RWPE1 (cell line): ENCODE measurements around the gene MORN4.

Experiments used
- CTCF ChIA-PET: fragments of 350-600 bp; sonication (Branson Sonifier 250); formaldehyde crosslinking; extraction: SDS; loops from one replicate; lab custom pipeline; 2021; lab: Yijun Ruan, JAX
- POLR2A ChIA-PET: fragments of 400-600 bp; formaldehyde crosslinking; extraction: SDS; loops from one replicate; lab custom pipeline; 2020; ENCODE audit warnings: antibody characterized with exemption; ENCODE audit not compliant: low non-redundant PET; lab: Yijun Ruan, JAX
- DNase-seq: peaks from one replicate; pipeline ENCODE4 v3.0.0; 2012; ENCODE audit warnings: low spot score
- H3K27ac ChIP-seq: fragments of 450-650 bp; 2 replicates; pipeline ENCODE4 v1.5.1; 2017
- TF ChIP-seq, protein P1 (sequence below): fragments of 450-650 bp; conservative IDR thresholded peaks from 2 replicates; pipeline ENCODE4 v1.5.1; 2017; ENCODE audit warnings: low read depth, mild to moderate bottlenecking

Gene MORN4

DNA sequence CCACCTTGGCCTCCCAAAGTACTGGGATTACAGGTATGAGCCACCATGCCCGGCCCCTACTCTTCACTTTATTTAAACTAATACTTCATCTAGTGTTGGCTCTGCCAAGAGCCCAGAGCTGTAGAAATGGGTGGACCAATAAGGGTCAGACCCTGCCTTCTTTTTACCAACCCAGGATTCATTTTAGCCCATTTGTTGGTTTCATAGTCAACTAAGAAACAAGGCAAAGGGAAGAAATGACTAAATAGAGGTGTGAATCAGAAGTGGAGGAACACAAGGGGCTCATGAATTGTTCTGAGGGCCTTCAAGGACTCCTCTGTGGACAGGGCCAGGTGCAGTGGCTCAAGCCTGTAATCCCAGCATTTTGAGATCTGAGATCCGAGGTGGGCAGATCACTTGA is 59.6 kb downstream of the MORN4 start:
- TF ChIP-seq, protein P1, sequence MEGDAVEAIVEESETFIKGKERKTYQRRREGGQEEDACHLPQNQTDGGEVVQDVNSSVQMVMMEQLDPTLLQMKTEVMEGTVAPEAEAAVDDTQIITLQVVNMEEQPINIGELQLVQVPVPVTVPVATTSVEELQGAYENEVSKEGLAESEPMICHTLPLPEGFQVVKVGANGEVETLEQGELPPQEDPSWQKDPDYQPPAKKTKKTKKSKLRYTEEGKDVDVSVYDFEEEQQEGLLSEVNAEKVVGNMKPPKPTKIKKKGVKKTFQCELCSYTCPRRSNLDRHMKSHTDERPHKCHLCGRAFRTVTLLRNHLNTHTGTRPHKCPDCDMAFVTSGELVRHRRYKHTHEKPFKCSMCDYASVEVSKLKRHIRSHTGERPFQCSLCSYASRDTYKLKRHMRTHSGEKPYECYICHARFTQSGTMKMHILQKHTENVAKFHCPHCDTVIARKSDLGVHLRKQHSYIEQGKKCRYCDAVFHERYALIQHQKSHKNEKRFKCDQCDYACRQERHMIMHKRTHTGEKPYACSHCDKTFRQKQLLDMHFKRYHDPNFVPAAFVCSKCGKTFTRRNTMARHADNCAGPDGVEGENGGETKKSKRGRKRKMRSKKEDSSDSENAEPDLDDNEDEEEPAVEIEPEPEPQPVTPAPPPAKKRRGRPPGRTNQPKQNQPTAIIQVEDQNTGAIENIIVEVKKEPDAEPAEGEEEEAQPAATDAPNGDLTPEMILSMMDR: no peak
- no peak for DNase-seq
- POLR2A ChIA-PET: interaction anchor here (0.6 kb wide), 1 partner anchor 36 kb away, joined by 3 read pairs; no protein-coding TSS in a partner anchor
- CTCF ChIA-PET: interaction anchor here (1.0 to 3.8 kb wide), 3 partner anchors 20 to 39 kb away, joined by 3 to 30 read pairs (median 16); no protein-coding TSS in a partner anchor
- H3K27ac ChIP-seq: peak overlapping the region; percentile 99

DNA sequence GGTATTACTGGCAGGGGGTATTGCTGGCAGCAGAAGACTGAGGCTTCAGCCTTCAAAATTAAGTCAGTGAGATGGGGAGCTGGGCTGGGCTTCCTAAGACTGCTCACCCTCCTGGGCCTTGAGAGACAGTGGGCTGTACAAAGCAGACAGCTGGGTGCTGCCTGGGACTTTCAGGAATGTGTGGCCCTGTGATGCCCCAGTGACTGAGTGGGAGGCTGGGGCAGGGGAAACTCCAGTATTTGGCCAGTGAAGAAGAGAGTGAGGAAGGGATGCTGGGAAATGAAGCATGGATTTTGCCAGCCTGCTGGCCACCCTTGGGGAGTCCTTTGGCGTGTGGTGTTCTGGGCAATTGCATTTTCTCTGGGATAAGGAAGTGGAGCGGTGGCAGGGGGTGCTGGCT is 60.3 kb downstream of the MORN4 start:
- ChIA-PET POLR2A (no interaction called here), CTCF (interaction anchor here (0.6 to 3.8 kb wide), 9 partner anchors 11 to 474 kb away, joined by 3 to 35 read pairs (median 5); partner anchors contain the start of gene C10orf62)
- TF ChIP-seq, protein P1: no peak
- DNase-seq: no peak
- H3K27ac ChIP-seq: peak overlapping the region; percentile 99

DNA sequence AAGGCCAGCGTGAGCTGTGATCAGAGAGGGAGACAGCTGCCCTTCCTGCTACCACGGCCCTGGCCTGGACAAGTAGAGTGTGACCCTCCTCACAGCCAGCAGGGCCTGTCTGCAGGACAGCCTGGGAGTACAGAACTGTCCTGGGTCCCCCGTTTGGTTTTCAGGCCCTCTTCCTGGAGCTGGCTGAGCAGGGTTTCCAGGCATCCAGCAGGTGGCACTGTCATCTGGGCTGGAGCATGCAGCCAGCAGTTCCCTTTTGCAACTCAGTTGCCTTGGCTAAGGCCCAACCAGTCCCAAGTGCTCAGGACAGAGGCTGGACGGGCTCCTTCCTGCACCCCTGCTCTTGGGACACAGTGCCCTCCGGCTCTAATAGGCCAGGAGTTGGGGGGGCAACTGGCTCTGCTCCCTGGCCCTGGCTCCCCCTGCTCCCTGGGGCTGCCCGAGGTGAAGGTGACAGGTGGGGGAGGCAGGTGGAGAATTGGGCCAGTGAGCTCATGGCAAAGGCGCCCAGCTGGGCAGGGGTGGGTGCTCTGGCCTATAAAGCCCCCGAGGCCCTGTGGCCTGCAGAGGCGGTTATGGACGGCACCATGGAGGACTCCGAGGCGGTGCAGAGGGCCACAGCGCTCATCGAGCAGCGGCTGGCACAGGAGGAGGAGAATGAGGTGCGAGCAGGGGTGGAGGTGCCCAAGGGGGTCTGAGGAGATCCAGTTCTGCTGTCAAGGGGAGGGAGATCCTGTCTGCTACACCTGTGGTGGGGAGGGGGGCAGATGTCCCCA is 60.9 kb downstream of the MORN4 start, which contains the start of gene ANKRD2:
TSS of gene ANKRD2 (plus strand) at position 566 of the 776 bp plus-strand sequence. CDS start at position 576, 10 bp downstream.
- TF ChIP-seq, protein P1: peak; percentile 71
- ChIA-PET CTCF (interaction anchor here (0.6 to 3.8 kb wide), 17 partner anchors 11 to 475 kb away, joined by 3 to 35 read pairs (median 4); partner anchors contain the start of gene C10orf62), POLR2A (interaction anchor here (0.6 kb wide), 1 partner anchor 70 kb away, joined by 5 read pairs; no protein-coding TSS in a partner anchor)
- DNase-seq: peak; percentile 67
- peak within 1 kb of the TSS; percentile 99 for H3K27ac ChIP-seq

DNA sequence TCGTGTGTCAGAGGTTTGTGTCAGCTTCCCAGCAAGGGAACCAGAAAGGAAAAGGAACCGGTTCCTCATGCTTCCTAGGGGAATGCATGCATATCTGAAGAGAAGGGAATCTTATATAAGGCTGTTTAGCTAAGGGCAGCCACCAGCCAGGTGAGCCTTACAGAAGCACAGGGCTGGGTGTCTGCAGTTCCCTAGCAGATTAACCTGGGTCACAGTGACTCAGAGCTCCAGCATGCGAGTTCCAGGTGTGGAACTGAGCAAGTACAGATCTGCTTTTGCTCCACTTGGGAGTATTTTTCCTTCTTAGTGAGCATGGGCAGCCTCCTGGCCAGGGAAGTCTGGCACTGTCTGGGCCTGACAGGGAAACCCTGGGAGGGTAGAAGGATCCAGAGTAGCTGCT is 61.7 kb downstream of the MORN4 start:
- peak; percentile 94 for DNase-seq
- peak overlapping the region; percentile 99 for H3K27ac ChIP-seq
- TF ChIP-seq, protein P1: no peak
- CTCF ChIA-PET: interaction anchor here (0.5 to 3.8 kb wide), 18 partner anchors 12 to 105 kb away, joined by 3 to 35 read pairs (median 4); partner anchors contain the start of gene C10orf62
- POLR2A ChIA-PET: interaction anchor here (0.6 kb wide), 1 partner anchor 70 kb away, joined by 5 read pairs; no protein-coding TSS in a partner anchor

DNA sequence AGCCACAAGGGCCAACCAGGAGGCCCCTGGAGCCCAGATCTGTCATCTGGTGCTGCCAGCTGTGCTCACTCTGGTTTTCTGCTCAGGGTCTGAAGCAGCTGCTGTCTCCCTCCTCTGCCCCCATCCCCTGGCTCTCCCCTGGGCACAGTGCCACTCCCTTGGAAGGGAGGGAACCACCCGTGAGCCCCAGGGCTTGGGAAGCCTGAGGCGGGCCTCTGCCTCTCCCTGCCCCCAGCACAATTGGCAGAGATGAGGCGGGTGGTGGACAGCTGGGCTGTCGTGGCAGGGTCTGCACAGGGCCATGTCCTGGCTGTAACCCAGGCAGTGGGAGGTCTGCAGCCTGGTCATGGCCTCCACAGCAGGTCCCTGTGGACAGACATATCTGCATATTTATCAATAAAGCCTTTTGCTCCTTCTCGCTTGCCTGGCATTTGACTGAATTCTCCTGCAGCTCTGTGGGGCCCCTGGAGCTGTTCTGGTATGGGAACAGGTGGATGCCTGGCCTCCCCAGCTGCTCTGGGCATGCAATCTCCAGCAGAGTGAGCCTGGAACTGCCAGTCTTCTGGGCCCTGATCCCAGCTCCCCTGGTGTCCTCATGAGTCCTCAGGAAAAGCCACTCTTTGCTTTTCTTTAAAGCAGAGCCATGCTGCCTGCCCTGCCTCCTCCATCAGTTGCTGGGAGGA is 62.4 kb downstream of the MORN4 start:
- POLR2A ChIA-PET: no interaction called here
- peak overlapping the region; percentile 99 for H3K27ac ChIP-seq
- TF ChIP-seq, protein P1: no peak
- DNase-seq: no peak
- CTCF ChIA-PET: interaction anchor here (0.5 to 3.8 kb wide), 12 partner anchors 17 to 105 kb away, joined by 3 to 35 read pairs (median 4); partner anchors contain the start of gene C10orf62
